IMR-90 (cell line): Measurements from ENCODE around the gene CASP8AP2. TPM values are rescaled to one million over a fixed set of nuclear protein-coding genes. Genes with fewer than 3 reads are reported as not detected.
"Not testable (repeated sequence)": the region's sequence is repeated elsewhere in the genome, so short reads cannot be mapped to it uniquely, and the experiment has no call there.

ENCODE experiments used
- ATAC-seq: fragments of 200-7000 bp; cut with Tn5 transposase; 2 replicates; pipeline ENCODE4 v1.9.1; 2020; ENCODE audit warnings: low read depth, mild to moderate bottlenecking, moderate library complexity
- BruUV-seq: library from RNA; stranded (reverse); fragments of 400-500 nt; replicated peaks from 2 replicates; lab custom pipeline; 2021; lab: Mats Ljungman, UMichigan
- CTCF ChIA-PET: fragments of 300-600 bp; formaldehyde crosslinking; extraction: SDS; loops from one replicate; lab custom pipeline; 2021; ENCODE audit warnings: antibody characterized with exemption; lab: Yijun Ruan, JAX
- POLR2A ChIA-PET: fragments of 300-600 bp; sonication (Branson Sonifier 250); formaldehyde crosslinking; loops from one replicate; lab custom pipeline; 2022; ENCODE audit warnings: antibody characterized with exemption; ENCODE audit not compliant: unreplicated experiment; lab: Charles Lee
- DNase-seq: peaks from one replicate; pipeline ENCODE4 v3.0.0; 2013
- H2AFZ ChIP-seq: replicated peaks from 2 replicates; pipeline ENCODE3; 2013; ENCODE audit warnings: low read length, mild to moderate bottlenecking; ENCODE audit not compliant: poor library complexity
- H2AK5ac ChIP-seq: 2 replicates; pipeline ENCODE4 v1.6.1; 2013; ENCODE audit warnings: low read depth, low read length, inconsistent platforms
- H2AK9ac ChIP-seq: replicated peaks from 2 replicates; pipeline ENCODE3; 2013; ENCODE audit warnings: mild to moderate bottlenecking, low read depth, low read length, moderate library complexity; ENCODE audit not compliant: poor library complexity
- H2BK120ac ChIP-seq: 2 replicates; pipeline ENCODE4 v1.6.1; 2013; ENCODE audit warnings: low read depth, low read length, inconsistent platforms
- H2BK15ac ChIP-seq: 3 replicates; pipeline ENCODE4 v1.6.1; 2013; ENCODE audit warnings: low read depth, low read length, inconsistent platforms
- H2BK20ac ChIP-seq: 2 replicates; pipeline ENCODE4 v1.6.1; 2013; ENCODE audit warnings: low read depth, mild to moderate bottlenecking, inconsistent platforms, low read length, moderate library complexity
- H2BK5ac ChIP-seq: 2 replicates; pipeline ENCODE4 v1.6.1; 2013; ENCODE audit warnings: mild to moderate bottlenecking, low read depth, low read length, inconsistent platforms; ENCODE audit not compliant: poor library complexity, severe bottlenecking
- H3K14ac ChIP-seq: replicated peaks from 2 replicates; pipeline ENCODE4 v1.6.1; 2013; ENCODE audit warnings: low read depth, low read length, inconsistent platforms
- H3K18ac ChIP-seq: 2 replicates; pipeline ENCODE4 v1.6.1; 2013; ENCODE audit warnings: low read depth, low read length, control low read depth
- H3K23ac ChIP-seq: 2 replicates; pipeline ENCODE4 v1.6.1; 2013; ENCODE audit warnings: low read depth, low read length, inconsistent platforms
- H3K27ac ChIP-seq: 2 replicates; pipeline ENCODE4 v1.5.1; 2013; ENCODE audit warnings: mild to moderate bottlenecking, control low read depth, low read length; ENCODE audit not compliant: insufficient read depth
- H3K27me3 ChIP-seq: 2 replicates; pipeline ENCODE4 v1.6.1; 2013; ENCODE audit warnings: low read length; ENCODE audit not compliant: control insufficient read depth, insufficient read depth
- H3K36me3 ChIP-seq: 2 replicates; pipeline ENCODE4 v1.6.1; 2013; ENCODE audit warnings: low read length, mixed read lengths; ENCODE audit not compliant: control insufficient read depth, insufficient read depth
- H3K4ac ChIP-seq: 2 replicates; pipeline ENCODE4 v1.6.1; 2013; ENCODE audit warnings: low read depth, low read length, inconsistent platforms
- H3K4me1 ChIP-seq: 2 replicates; pipeline ENCODE4 v1.6.1; 2013; ENCODE audit warnings: low read length, mixed read lengths; ENCODE audit not compliant: control insufficient read depth, insufficient read depth
- H3K4me2 ChIP-seq: 2 replicates; pipeline ENCODE4 v1.6.1; 2013; ENCODE audit warnings: low read depth, mild to moderate bottlenecking, control low read depth, low read length, moderate library complexity
- H3K4me3 ChIP-seq: 2 replicates; pipeline ENCODE4 v1.5.1; 2013; ENCODE audit warnings: low read depth, mild to moderate bottlenecking, control low read depth, low read length, moderate library complexity; ENCODE audit not compliant: insufficient read depth
- H3K56ac ChIP-seq: 2 replicates; pipeline ENCODE4 v1.6.1; 2013; ENCODE audit warnings: low read length, inconsistent platforms; ENCODE audit not compliant: insufficient read depth; ENCODE audit errors: extremely low read depth
- H3K79me1 ChIP-seq, 2 experiments: 2 replicates each; pipeline ENCODE4 v1.6.1; 2013; ENCODE audit warnings: low read length in 2 of 2, inconsistent platforms in 1 of 2, low read depth in 1 of 2
- H3K9ac ChIP-seq: 2 replicates; pipeline ENCODE4 v1.6.1; 2013; ENCODE audit warnings: low read depth, low read length, control low read depth
- H3K9me1 ChIP-seq: 2 replicates; pipeline ENCODE4 v1.6.1; 2013; ENCODE audit warnings: low read length, inconsistent platforms; ENCODE audit not compliant: insufficient read depth
- H3K9me3 ChIP-seq: 2 replicates; pipeline ENCODE4 v1.6.1; 2013; ENCODE audit warnings: low read length; ENCODE audit not compliant: control insufficient read depth, insufficient read depth
- H4K20me1 ChIP-seq: 2 replicates; pipeline ENCODE4 v1.6.1; 2013; ENCODE audit warnings: low read length, inconsistent platforms; ENCODE audit not compliant: insufficient read depth
- H4K5ac ChIP-seq: 2 replicates; pipeline ENCODE4 v1.6.1; 2013; ENCODE audit warnings: mild to moderate bottlenecking, low read depth, low read length, control low read depth
- H4K8ac ChIP-seq, 2 experiments: 2 replicates each; pipeline ENCODE4 v1.6.1; 2013; ENCODE audit warnings: low read depth in 2 of 2, low read length in 2 of 2, control low read depth in 1 of 2, inconsistent platforms in 1 of 2
- H4K91ac ChIP-seq: 2 replicates; pipeline ENCODE4 v1.6.1; 2013; ENCODE audit warnings: low read depth, low read length, inconsistent platforms; ENCODE audit not compliant: insufficient read depth
- WGBS, 2 experiments: methylation state at CpG; one replicate each; pipeline versions ENCODE4 v1.1.5 to v1.1.7; 2013; ENCODE audit warnings: missing lambda C conversion rate in 2 of 2; ENCODE audit not compliant: insufficient read length in 1 of 2; ENCODE audit errors: extremely low coverage in 2 of 2; 5-methylcytosine and 5-hydroxymethylcytosine counted together
- dilution Hi-C: fragments of 300-500 bp; cut with HindIII; formaldehyde crosslinking; loops from one replicate; pipeline ENCODE4 v1.14.3; 2018; ENCODE audit warnings: low sequenced_read_pairs; ENCODE audit not compliant: unreplicated experiment
- in situ Hi-C: fragments of 300-500 bp; cut with MboI; formaldehyde crosslinking; loops from 3 replicates; pipeline ENCODE4 v1.14.3; 2019; ENCODE audit warnings: low sequenced_read_pairs, inconsistent platforms, mixed read lengths
- intact Hi-C: fragments of 100-400 bp; cut with micrococcal nuclease; formaldehyde crosslinking; loops from 2 replicates; pipeline ENCODE4 v1.10.0; 2022
- polyA plus RNA-seq, 3 experiments: library from polyadenylated mRNA; depleted of rRNA; stranded (reverse); fragments of >200 nt; gene quantifications; 2 replicates each; pipeline ENCODE4 v1.2.3, GENCODE V29; 2012; ENCODE audit warnings: low replicate concordance in 1 of 3
- total RNA-seq: library from RNA; depleted of rRNA; stranded (reverse); fragments of >200 nt; gene quantifications from 2 replicates; pipeline ENCODE4 v1.2.3, GENCODE V29; 2012

Gene CASP8AP2
- total and polyA plus RNA-seq, 2 of the 4 experiments (the other 2 are of a cell fraction): 5.0 to 11.1 TPM

- H3K9me1 ChIP-seq, H2AFZ ChIP-seq, DNase-seq, intact Hi-C loops, dilution Hi-C loops, H4K5ac ChIP-seq, H3K4me3 ChIP-seq, BruUV-seq, H3K56ac ChIP-seq, H3K23ac ChIP-seq, H4K8ac ChIP-seq, H3K14ac ChIP-seq, POLR2A ChIA-PET, H2AK9ac ChIP-seq, H3K4ac ChIP-seq, H2BK5ac ChIP-seq, H2BK120ac ChIP-seq, ATAC-seq, H3K4me2 ChIP-seq, in situ Hi-C loops, H3K27me3 ChIP-seq, H4K91ac ChIP-seq, H3K27ac ChIP-seq, H3K4me1 ChIP-seq, H2AK5ac ChIP-seq, CTCF ChIA-PET, H3K18ac ChIP-seq, H3K9ac ChIP-seq, H3K9me3 ChIP-seq, H2BK15ac ChIP-seq, H3K36me3 ChIP-seq, H2BK20ac ChIP-seq: not testable (repeated sequence)
- Histone ChIP-seq H4K20me1 (peaks cover 16% of the 10 kb centered on the region), H3K79me1 (peaks cover 16 to 39% of the 10 kb centered on the region in 2 experiments)
- no CpG with 5 or more reads among the region's 3 CpGs for WGBS, 2 experiments
Observed at GRCh38 chr6:89813422-89813821, 16.3 kb upstream of the CASP8AP2 start.
